Brain microvascular endothelial cell (primary cell): ENCODE measurements around the gene NAA15.
"Not testable (repeated sequence)": the region's sequence is repeated elsewhere in the genome, so short reads cannot be mapped to it uniquely, and the experiment has no call there.

Experiments used
- DNase-seq: peaks from one replicate; pipeline ENCODE4 v3.0.0-alpha.2; 2020
- H3K27ac ChIP-seq: fragments of 250-450 bp; sonication (Bioruptor Pico); 2 replicates; pipeline ENCODE4 v1.5.1; 2020; ENCODE audit warnings: mild to moderate bottlenecking, moderate library complexity
- H3K27me3 ChIP-seq: fragments of 250-450 bp; sonication (Bioruptor Pico); replicated peaks from 2 replicates; pipeline ENCODE4 v1.5.1; 2020; ENCODE audit warnings: mild to moderate bottlenecking
- H3K36me3 ChIP-seq: fragments of 250-450 bp; sonication (Bioruptor Pico); replicated peaks from 2 replicates; pipeline ENCODE4 v1.5.1; 2020; ENCODE audit warnings: mild to moderate bottlenecking
- H3K4me3 ChIP-seq: 2 replicates; pipeline ENCODE4 v1.5.1; 2011; ENCODE audit warnings: low read depth, mild to moderate bottlenecking, control low read depth, low read length, moderate library complexity
- in situ Hi-C: cut with HindIII; loops from 2 replicates; pipeline ENCODE4 v1.10.0; 2017; ENCODE audit warnings: low sequenced_read_pairs, low pct_ligation_motif_present
- TF ChIP-seq, protein P1 (sequence below): IDR thresholded peaks from 2 replicates; pipeline ENCODE4 v1.5.1; 2011; ENCODE audit warnings: low read depth, mild to moderate bottlenecking, moderate library complexity, low read length, control low read depth, inconsistent platforms; ENCODE audit errors: missing control alignments

The NAA15 gene

DNA sequence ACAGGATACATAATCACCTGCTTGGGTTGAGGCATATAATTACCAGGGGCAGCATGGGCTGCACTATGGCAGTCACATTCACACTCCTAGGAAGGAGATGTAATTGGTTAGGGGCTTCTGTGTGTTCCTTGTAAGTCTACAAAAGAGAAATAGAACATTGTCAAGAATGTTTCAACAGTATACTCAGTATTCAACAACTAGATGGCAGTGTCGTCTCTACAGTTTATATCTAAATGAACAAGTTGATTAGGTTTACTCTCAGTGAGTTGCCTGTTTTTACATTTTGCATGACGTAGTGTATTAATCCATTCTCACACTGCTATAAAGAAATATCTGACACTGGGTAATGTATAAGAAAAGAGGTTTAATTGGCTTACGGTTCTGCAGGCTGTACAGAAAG lies 102.2 kb downstream of the NAA15 start:
- no peaks in the 10 kb centered on the region for H3K27me3 ChIP-seq
- no peak overlapping the region for H3K27ac ChIP-seq
- no peak for DNase-seq
- no peak overlapping the region for H3K4me3 ChIP-seq
- TF ChIP-seq, protein P1, sequence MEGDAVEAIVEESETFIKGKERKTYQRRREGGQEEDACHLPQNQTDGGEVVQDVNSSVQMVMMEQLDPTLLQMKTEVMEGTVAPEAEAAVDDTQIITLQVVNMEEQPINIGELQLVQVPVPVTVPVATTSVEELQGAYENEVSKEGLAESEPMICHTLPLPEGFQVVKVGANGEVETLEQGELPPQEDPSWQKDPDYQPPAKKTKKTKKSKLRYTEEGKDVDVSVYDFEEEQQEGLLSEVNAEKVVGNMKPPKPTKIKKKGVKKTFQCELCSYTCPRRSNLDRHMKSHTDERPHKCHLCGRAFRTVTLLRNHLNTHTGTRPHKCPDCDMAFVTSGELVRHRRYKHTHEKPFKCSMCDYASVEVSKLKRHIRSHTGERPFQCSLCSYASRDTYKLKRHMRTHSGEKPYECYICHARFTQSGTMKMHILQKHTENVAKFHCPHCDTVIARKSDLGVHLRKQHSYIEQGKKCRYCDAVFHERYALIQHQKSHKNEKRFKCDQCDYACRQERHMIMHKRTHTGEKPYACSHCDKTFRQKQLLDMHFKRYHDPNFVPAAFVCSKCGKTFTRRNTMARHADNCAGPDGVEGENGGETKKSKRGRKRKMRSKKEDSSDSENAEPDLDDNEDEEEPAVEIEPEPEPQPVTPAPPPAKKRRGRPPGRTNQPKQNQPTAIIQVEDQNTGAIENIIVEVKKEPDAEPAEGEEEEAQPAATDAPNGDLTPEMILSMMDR = no peak
- in situ Hi-C loops = no loop called here
- H3K36me3 ChIP-seq = no peaks in the 10 kb centered on the region

DNA sequence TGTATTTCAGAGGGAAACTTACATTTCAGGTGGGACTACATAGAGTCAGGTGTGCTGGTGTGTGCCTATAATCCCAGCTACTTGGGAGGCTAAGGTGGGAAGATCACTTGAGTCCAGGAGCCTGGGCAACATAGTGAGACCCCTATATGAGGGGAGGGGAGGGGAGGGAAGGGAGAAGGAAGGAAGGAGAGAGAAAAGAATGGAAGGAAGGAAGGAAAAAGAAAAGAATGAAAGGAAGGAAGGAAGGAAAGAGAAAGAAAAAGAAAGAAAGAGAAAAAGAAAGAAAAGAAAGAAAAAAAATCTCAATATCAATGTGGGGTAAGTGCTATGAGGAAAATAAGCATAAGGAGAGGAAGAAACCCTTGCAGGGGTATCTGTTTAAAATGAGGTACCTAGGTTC lies 109.0 kb downstream of the NAA15 start:
- in situ Hi-C loops = no loop called here
- Histone ChIP-seq H3K27me3 (no peaks in the 10 kb centered on the region), H3K36me3 (no peaks in the 10 kb centered on the region), H3K4me3 (no peak overlapping the region), H3K27ac (no peak overlapping the region)
- no peak for DNase-seq
- TF ChIP-seq, protein P1 = no peak

DNA sequence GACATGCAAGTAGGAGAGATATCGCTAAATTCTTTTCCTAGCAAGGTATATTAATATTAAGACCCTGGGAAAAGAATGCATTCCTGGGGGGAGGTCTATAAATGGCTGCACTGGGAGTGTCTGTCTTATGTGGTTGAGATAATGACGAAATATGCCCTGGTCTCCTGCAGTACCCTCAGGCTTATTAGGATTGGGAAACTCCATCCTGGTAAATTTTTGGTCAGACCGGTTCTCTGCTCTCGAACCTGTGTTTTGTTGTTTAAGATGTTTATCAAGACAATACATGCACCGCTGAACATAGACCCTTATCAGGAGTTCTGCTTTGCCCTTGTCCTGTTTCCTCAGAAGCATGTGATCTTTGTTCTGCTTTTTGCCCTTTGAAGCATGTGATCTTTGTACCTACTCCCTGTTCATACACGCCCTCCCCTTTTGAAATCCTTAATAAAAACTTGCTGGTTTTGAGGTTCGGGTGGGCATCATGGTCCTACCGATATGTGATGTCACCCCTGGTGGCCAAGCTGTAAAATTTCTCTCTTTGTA lies 113.4 kb downstream of the NAA15 start:
- DNase-seq, in situ Hi-C loops, H3K27ac ChIP-seq, H3K27me3 ChIP-seq, H3K36me3 ChIP-seq, H3K4me3 ChIP-seq: not testable (repeated sequence)

DNA sequence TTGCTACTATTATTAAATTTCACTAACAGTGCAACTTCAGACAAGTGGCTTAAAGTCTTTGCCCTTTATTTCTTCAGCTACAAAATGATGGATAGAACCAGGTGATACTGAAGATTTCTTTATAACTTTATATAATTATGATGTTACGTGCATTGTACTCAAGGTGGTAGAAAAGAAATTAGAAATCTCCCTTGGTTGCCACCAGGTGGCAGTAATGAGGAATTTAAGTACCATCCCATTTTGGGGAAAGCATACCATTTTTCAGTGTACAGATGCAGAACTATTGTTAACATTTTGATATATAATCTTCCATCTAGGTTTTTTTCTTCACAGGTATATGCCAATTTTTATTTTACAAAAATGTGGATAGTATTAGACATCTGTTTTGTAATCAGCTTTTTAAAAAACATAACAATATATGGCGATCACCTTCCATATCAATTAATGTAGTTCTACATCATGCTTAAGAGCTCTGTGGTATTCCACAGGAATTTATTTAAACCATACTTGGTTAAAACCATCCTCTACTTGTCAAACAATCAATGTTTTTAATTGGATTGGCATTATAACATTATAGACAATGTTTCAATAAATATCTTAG lies 114.9 kb downstream of the NAA15 start:
- no peaks in the 10 kb centered on the region for H3K36me3 ChIP-seq
- H3K27ac ChIP-seq = no peak overlapping the region
- H3K27me3 ChIP-seq = no peaks in the 10 kb centered on the region
- DNase-seq = peak; percentile 16
- in situ Hi-C loops = no loop called here
- H3K4me3 ChIP-seq = no peak overlapping the region
- TF ChIP-seq, protein P1 = peak; percentile 54

DNA sequence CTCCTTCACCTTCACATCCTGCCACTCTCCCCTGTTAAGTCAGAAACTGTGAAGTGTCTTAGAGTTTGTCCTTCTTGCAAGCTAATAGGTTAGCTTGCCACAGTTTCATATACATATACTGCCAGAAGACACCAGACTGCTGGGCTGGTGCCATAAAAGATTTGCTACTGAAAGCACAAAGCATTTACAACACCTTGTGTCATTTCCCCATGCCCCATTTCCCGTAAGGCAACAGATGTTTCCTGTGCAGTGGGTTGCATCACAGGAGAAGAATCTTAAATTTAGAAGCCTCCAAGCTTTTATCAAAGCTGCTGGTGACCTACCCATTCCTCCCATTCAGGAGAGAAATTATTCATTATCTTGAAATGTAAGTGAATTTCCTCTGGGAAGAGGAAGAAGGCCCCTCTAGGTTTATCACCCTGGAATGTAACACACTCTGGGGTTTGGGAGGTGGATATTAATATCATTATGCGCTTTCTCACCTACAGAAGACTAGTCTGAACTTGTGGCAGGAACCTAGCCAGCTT lies 118.1 kb downstream of the NAA15 start:
- Histone ChIP-seq H3K36me3 (no peaks in the 10 kb centered on the region), H3K27ac (no peak overlapping the region), H3K27me3 (no peaks in the 10 kb centered on the region), H3K4me3 (no peak overlapping the region)
- TF ChIP-seq, protein P1 = no peak
- in situ Hi-C loops = no loop called here
- DNase-seq = peak; percentile 66

DNA sequence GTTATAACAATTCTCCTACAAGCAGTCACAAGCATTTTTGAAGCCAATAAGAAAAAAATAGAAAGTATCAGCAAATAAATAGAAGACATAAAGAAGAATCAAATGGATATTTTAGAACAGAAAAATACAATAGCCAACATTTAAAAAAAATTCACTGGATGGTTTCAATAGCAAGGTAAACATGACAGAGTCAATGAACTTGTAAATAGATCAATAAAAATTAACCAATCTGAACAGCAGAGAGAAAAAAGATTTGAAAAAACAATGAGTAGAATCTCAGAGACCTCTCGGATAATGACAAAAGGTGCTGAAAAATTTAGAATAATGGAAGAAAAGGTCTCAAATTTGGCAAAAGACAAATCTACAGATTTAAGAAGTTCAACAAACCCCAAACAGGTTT lies 119.3 kb downstream of the NAA15 start:
- Histone ChIP-seq H3K27me3 (no peaks in the 10 kb centered on the region), H3K4me3 (no peak overlapping the region), H3K36me3 (no peaks in the 10 kb centered on the region), H3K27ac (no peak overlapping the region)
- TF ChIP-seq, protein P1 = no peak
- no peak for DNase-seq
- in situ Hi-C loops = no loop called here
